PC-9 (cell line): Measurements from ENCODE around the gene ABCG4.

Source experiments
- EZH2 ChIP-seq: fragments of 200-600 bp; sonication (generic); IDR thresholded peaks from 2 replicates; pipeline ENCODE4 v1.8.0; 2017; ENCODE audit warnings: antibody characterized with exemption, low read depth
- TF ChIP-seq, protein P1 (sequence below): fragments of 200-600 bp; sonication (generic); conservative IDR thresholded peaks from 2 replicates; pipeline ENCODE4 v1.6.1; 2017; ENCODE audit warnings: mixed run types, antibody characterized with exemption, mild to moderate bottlenecking, moderate library complexity

DNA sequence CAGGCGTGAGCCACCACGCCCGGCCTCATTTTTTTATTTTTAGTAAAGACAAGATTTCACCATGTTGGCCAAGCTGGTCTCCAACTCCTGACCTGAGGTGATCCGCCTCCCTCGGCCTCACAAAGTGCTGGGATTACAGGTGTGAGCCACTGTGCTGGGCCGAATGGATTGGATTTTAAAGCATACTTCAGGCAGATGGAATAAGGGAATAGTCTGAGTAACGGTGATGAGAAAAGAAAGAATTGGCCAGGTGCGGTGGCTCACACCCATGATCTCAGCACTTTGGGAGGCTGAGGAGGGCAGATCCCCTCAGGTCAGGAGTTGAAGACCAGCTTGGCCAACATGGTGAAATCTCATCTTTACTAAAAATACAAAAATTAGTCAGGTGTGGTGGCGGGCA, 55.2 kb downstream of the ABCG4 start:
- TF ChIP-seq, protein P1, sequence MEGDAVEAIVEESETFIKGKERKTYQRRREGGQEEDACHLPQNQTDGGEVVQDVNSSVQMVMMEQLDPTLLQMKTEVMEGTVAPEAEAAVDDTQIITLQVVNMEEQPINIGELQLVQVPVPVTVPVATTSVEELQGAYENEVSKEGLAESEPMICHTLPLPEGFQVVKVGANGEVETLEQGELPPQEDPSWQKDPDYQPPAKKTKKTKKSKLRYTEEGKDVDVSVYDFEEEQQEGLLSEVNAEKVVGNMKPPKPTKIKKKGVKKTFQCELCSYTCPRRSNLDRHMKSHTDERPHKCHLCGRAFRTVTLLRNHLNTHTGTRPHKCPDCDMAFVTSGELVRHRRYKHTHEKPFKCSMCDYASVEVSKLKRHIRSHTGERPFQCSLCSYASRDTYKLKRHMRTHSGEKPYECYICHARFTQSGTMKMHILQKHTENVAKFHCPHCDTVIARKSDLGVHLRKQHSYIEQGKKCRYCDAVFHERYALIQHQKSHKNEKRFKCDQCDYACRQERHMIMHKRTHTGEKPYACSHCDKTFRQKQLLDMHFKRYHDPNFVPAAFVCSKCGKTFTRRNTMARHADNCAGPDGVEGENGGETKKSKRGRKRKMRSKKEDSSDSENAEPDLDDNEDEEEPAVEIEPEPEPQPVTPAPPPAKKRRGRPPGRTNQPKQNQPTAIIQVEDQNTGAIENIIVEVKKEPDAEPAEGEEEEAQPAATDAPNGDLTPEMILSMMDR: no peak
- TF ChIP-seq EZH2: no peak
